Fibroblast of mammary gland (primary cell): ENCODE measurements around the gene TJAP1.

Experiments
- DNase-seq: peaks from one replicate; pipeline ENCODE4 v3.0.0-alpha.2; 2010; ENCODE audit warnings: low read depth
- H3K4me3 ChIP-seq: 2 replicates; pipeline ENCODE4 v1.5.1; 2011; ENCODE audit warnings: low read depth, mild to moderate bottlenecking, low read length, moderate library complexity; ENCODE audit not compliant: control insufficient read depth
- CTCF ChIP-seq: conservative IDR thresholded peaks from 2 replicates; pipeline ENCODE4 v1.5.1; 2011; ENCODE audit warnings: low read depth, low read length, inconsistent platforms; ENCODE audit not compliant: control insufficient read depth, insufficient read depth

TJAP1 gene

DNA sequence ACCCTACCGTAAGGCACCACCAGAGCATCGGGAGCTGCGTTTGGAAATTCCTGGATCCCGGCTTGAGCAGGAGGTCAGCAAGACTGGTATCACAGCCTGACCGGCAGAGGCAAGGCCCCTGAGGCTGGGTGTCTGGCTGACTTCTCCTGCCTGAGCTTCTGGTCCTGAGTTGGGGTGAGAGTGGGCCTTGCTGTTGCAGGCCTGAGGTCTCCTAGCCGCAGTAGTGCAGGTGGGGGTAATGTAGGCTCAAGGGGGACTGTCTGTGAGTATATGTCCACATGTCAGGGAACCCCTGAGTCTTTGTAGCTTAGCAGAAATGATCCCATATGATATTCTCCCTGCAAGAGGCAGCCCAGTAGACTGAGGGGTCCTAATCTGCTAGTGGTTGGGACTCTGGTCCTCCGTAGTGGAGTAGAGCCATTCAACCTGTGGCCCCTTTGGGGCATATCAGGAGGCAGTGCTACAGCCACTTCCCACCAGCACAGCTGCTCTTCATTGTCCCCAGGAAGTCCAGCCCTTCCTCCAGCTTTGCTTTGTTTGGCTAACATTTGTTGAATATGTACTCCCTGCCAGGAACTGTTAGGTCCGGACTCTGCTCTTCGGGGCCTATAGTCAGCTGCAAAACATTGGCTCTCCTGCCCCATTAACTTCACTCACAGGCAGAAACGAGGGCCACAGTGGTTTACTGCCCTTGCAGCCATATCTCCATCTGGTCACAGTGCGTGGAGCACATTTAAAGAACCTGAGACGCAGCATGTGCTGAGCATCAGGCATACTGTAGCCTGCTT lies 21.9 kb downstream of the TJAP1 start:
- DNase-seq, result no peak
- TF ChIP-seq CTCF, result no peak
- no peak overlapping the region for H3K4me3 ChIP-seq

- no peak for DNase-seq
- H3K4me3 ChIP-seq, result no peak overlapping the region
- no peak for TF ChIP-seq CTCF
Measured at GRCh38 chr6:43500921-43501320, 23.6 kb downstream of the TJAP1 start.

- no peak overlapping the region for H3K4me3 ChIP-seq
- no peak for TF ChIP-seq CTCF
- no peak for DNase-seq
Measured at GRCh38 chr6:43502666-43503065, 25.3 kb downstream of the TJAP1 start.

DNA sequence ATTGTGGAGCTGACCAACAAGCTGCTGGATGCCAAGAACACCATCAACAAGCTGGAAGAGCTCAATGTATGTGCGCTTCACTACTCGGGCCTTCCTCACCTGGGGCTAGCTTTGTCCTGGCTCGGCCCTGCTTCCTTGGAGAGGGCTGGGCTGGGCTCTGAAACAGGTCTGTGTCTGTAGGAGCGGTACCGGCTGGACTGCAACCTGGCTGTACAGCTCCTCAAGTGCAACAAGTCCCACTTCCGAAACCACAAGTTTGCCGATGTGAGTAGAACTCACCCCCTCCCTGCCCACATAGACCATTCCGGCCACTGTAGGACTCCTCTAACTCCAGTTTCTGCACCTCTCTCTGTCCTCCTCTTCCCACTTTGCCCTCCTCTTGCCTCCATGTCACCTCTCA lies 26.1 kb downstream of the TJAP1 start:
- H3K4me3 ChIP-seq, result no peak overlapping the region
- DNase-seq, result no peak
- no peak for TF ChIP-seq CTCF

- DNase-seq, result no peak
- no peak for TF ChIP-seq CTCF
- no peak overlapping the region for H3K4me3 ChIP-seq
Measured at GRCh38 chr6:43504756-43505593, 27.6 kb downstream of the TJAP1 start.

- DNase-seq, result no peak
- no peak overlapping the region for H3K4me3 ChIP-seq
- TF ChIP-seq CTCF, result no peak
Measured at GRCh38 chr6:43505718-43506117, 28.3 kb downstream of the TJAP1 start.
